Left lung (tissue), 10 donors: ENCODE data around the gene PIGV. TPM values are rescaled to one million over a fixed set of nuclear protein-coding genes. Genes with fewer than 3 reads are reported as not detected.

ENCODE experiments used
- ATAC-seq: fragments of 200-7000 bp; cut with Tn5 transposase; one replicate; pipeline ENCODE4 v1.9.1; 2020; ENCODE audit warnings: moderate library complexity
- DNase-seq, 4 donors: peaks; one replicate each; pipeline ENCODE4 v3.0.0-alpha.2; 2013 to 2020
- H3K27ac ChIP-seq, 2 donors: fragments of 200-600 bp; sonication (generic) in 1 of 2; one replicate each; pipeline versions ENCODE4 v1.5.0 to v1.8.0; 2020 to 2021
- H3K27me3 ChIP-seq, 2 donors: fragments of 200-600 bp; sonication (generic) in 1 of 2; one replicate each; pipeline versions ENCODE4 v1.5.0 to v1.8.0; 2020 to 2021
- H3K36me3 ChIP-seq, 2 donors: fragments of 200-600 bp; sonication (generic) in 1 of 2; one replicate each; pipeline versions ENCODE4 v1.5.0 to v1.8.0; 2020 to 2021
- H3K4me1 ChIP-seq, 2 donors: fragments of 200-600 bp; one replicate each; pipeline ENCODE4 v1.8.0; 2021
- H3K4me3 ChIP-seq, 2 donors: fragments of 200-600 bp; sonication (generic) in 1 of 2; one replicate each; pipeline versions ENCODE4 v1.5.0 to v1.8.0; 2020 to 2021; ENCODE audit warnings: mild to moderate bottlenecking in 1 of 2
- H3K9me3 ChIP-seq, 2 donors: fragments of 200-600 bp; sonication (generic) in 1 of 2; one replicate each; pipeline versions ENCODE4 v1.5.0 to v1.8.0; 2020 to 2021
- intact Hi-C, 2 donors: fragments of 100-400 bp; cut with DNase I; formaldehyde crosslinking; loops; one replicate each; pipeline versions ENCODE4 v1.11.2 to v1.14.2; 2022
- polyA plus RNA-seq, 6 donors: library from polyadenylated mRNA; unstranded; fragments of 120-200 nt; gene quantifications; one replicate each; pipeline ENCODE4 v1.2.1, GENCODE V29; 2013; ENCODE audit not compliant: insufficient read length in 6 of 6
- total RNA-seq, 2 donors: library from RNA; stranded (reverse); fragmentation: NEBNext Ultra II Directional; extraction: Animal tissue kit (Norgen Biotek cat#: 25700); gene quantifications; one replicate each; pipeline ENCODE4 v1.2.1, GENCODE V29; 2021
- TF ChIP-seq, protein P1 (sequence below), 2 donors: fragments of 200-600 bp; sonication (generic) in 1 of 2; IDR thresholded peaks; one replicate each; pipeline versions ENCODE4 v1.5.0 to v1.8.0; 2021; ENCODE audit warnings: antibody characterized with exemption in 2 of 2
- donor health status: DM: no; HTN: yes; CAD: no.
- donor health status: DM: no; HTN: no; CAD: no.

The PIGV gene
- total and polyA plus RNA-seq, 8 donors, result 14.5 to 18.0 (median 16.0) TPM

DNA sequence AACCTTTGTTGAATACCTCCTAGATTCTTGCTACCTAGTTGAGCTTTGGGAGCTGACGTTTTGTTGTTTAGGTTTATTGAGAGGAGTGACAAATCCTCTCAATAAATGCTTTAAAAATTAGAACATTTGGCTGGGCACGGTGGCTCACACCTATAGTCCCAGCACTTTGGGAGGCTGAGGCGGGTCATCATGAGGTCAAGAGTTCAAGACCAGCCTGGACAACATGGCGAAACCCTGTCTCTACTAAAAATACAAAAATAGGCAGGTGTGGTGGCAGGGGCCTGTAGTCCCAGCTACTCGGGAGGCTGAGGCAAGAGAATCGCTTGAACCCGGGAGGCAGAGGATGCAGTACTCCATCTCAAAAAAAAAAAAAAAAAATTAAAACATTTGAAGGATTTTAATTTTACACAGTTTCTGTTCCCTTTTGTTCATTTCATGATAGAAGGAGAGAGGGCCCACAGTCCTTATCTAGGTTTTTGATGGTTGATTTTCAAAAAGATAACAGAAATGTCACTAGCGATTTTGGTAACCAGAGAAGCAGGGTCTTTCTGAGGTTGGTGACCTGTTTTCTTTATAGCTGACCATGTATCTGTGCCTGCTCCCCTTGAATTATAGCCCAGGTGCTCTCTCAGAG lies 44.2 kb upstream of the PIGV start:
- no peaks in the 10 kb centered on the region for H3K9me3 ChIP-seq
- H3K27ac ChIP-seq, result peak overlapping the region; percentile 53 to 94
- H3K4me3 ChIP-seq, result peak overlapping the region in 1 of 2 donors; percentile 17
- peaks cover 18 to 89% of the 10 kb centered on the region in 2 donors for H3K4me1 ChIP-seq
- no peaks in the 10 kb centered on the region for H3K27me3 ChIP-seq
- peaks cover 0 to 58% of the 10 kb centered on the region in 2 donors for H3K36me3 ChIP-seq
- TF ChIP-seq, protein P1, sequence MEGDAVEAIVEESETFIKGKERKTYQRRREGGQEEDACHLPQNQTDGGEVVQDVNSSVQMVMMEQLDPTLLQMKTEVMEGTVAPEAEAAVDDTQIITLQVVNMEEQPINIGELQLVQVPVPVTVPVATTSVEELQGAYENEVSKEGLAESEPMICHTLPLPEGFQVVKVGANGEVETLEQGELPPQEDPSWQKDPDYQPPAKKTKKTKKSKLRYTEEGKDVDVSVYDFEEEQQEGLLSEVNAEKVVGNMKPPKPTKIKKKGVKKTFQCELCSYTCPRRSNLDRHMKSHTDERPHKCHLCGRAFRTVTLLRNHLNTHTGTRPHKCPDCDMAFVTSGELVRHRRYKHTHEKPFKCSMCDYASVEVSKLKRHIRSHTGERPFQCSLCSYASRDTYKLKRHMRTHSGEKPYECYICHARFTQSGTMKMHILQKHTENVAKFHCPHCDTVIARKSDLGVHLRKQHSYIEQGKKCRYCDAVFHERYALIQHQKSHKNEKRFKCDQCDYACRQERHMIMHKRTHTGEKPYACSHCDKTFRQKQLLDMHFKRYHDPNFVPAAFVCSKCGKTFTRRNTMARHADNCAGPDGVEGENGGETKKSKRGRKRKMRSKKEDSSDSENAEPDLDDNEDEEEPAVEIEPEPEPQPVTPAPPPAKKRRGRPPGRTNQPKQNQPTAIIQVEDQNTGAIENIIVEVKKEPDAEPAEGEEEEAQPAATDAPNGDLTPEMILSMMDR (IDR thresholded peaks at IDR 0.05), result no peak
- no peak for DNase-seq
- ATAC-seq, result no peak
- intact Hi-C loops, result no loop called here

DNA sequence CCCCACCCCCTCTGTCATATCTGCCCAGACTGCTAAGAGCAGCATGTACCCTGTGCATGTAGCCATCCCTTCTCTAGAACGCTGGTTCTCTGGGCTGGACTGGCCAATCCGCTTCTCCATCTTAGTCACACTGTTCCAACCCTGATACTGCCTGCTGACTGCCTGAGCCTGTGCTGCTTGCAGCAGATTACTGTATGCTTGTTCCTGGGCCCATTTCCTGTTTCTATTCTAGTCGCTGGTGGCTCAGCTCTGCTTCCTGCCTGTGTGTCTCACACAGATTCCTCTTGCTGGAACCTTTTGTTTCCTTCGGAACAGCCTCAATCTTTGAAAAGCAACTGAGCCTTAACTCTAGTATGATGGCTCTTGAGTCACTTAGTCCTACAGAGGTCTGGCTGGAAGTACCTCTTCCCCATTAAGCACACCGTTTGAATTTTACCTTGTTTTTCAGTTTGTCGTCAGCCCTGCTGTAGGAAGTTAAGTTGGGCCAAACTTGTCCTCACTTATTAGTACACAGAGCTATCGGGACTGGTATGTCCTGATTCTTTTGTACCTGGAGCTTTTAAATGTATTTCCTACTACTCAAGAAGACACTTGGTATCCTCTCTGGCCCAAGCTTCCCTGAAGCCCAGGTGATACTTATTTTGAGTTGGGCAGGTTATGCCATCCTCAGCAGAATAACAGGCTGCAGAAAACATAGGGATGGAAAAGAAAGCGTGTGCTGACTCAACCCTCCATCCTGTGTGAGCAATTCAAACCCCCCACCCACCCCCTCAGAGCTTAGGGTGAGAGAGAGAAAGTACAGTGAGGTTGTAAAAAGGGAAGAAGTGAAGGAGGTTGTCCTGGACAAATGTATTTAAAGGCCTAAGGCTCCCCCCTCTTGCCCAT lies 43.4 kb upstream of the PIGV start:
- TF ChIP-seq, protein P1 (IDR thresholded peaks at IDR 0.05), result no peak
- Histone ChIP-seq H3K4me1 (peaks cover 18 to 84% of the 10 kb centered on the region in 2 donors), H3K27me3 (no peaks in the 10 kb centered on the region), H3K9me3 (no peaks in the 10 kb centered on the region), H3K36me3 (peaks cover 0 to 59% of the 10 kb centered on the region in 2 donors), H3K4me3 (peak overlapping the region in 1 of 2 donors; percentile 17), H3K27ac (peak overlapping the region; percentile 76 to 94)
- peak; percentile 95 for ATAC-seq
- DNase-seq, result peak in 3 of 4 donors; percentile 60 to 86 (median 76)
- intact Hi-C loops, result no loop called here

DNA sequence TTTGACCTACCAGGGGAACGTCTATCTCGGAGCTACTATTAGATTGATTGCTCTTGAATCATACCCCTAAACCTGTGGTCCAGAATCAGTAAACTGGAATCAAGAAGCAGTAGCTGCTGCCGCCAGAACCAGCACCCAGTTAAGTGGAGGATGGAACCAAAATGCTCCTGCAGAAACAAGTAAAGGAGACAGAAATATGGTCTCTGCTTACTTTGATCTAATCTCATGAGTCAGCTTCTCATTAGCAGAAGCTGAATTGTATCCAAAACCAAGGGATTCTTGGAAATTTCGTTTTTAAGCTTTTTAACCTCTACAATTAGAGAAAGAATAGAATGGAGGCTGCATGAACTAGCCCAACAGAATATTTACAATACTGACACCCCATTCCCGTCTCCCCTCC lies 42.6 kb upstream of the PIGV start:
- DNase-seq (no peak), ATAC-seq (no peak)
- TF ChIP-seq, protein P1 (IDR thresholded peaks at IDR 0.05), result no peak
- intact Hi-C loops, result no loop called here
- H3K9me3 ChIP-seq, result no peaks in the 10 kb centered on the region
- peaks cover 0 to 58% of the 10 kb centered on the region in 2 donors for H3K36me3 ChIP-seq
- peak overlapping the region in 1 of 2 donors; percentile 17 for H3K4me3 ChIP-seq
- peak overlapping the region; percentile 76 to 94 for H3K27ac ChIP-seq
- peaks cover 20 to 84% of the 10 kb centered on the region in 2 donors for H3K4me1 ChIP-seq
- no peaks in the 10 kb centered on the region for H3K27me3 ChIP-seq

DNA sequence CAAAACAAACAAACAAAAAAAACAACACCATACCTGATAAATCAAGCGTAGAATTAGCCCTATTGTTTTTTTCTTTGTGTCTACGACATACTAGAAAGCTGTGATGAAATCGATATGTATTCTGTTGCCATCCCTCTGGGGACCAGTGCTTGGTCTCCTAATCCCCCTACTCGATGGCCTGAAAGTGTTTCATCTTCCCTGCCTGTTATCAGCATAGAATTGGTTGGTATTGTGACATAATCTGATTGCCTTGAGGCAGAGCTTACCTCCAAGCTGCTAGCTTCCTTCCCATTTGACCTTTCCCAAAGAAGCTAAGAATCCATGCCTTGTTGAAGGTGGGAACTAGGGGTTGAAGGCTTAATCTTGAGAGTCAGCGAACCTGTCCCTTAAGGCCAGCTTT lies 40.7 kb upstream of the PIGV start:
- no peak overlapping the region for H3K4me3 ChIP-seq
- H3K36me3 ChIP-seq, result peaks cover 0 to 66% of the 10 kb centered on the region in 2 donors
- intact Hi-C loops, result no loop called here
- no peaks in the 10 kb centered on the region for H3K9me3 ChIP-seq
- peak overlapping the region in 1 of 2 donors; percentile 20 for H3K27ac ChIP-seq
- TF ChIP-seq, protein P1 (IDR thresholded peaks at IDR 0.05), result no peak
- no peaks in the 10 kb centered on the region for H3K27me3 ChIP-seq
- DNase-seq, result no peak
- no peak for ATAC-seq
- H3K4me1 ChIP-seq, result peaks cover 23 to 83% of the 10 kb centered on the region in 2 donors

DNA sequence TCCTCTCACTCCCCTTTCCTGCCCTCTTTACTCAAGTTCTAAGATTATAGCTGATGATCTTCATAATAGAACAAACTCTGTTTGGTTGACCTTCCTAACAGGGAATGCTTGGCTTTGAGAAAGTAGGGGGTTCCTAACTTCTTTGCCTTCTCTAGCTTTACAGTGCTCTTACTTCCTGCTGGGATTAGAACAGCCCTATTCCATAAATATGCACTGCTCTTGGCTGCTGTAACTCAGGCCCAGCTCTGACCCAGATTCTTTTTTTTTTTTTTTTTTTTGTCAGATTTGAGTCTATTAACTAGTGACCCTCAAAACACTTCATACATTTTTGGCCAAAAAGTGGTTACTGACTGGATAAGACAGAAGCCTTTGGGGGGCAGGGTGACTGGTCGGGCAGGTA lies 39.4 kb upstream of the PIGV start:
- intact Hi-C loops, result no loop called here
- no peak overlapping the region for H3K4me3 ChIP-seq
- H3K9me3 ChIP-seq, result no peaks in the 10 kb centered on the region
- TF ChIP-seq, protein P1 (IDR thresholded peaks at IDR 0.05), result no peak
- no peak for ATAC-seq
- H3K36me3 ChIP-seq, result peaks cover 0 to 67% of the 10 kb centered on the region in 2 donors
- no peaks in the 10 kb centered on the region for H3K27me3 ChIP-seq
- H3K4me1 ChIP-seq, result peaks cover 26 to 75% of the 10 kb centered on the region in 2 donors
- DNase-seq, result no peak
- H3K27ac ChIP-seq, result peak overlapping the region in 1 of 2 donors; percentile 20
